ENCODE measurements around the gene ORC4.

The ORC4 gene

DNA sequence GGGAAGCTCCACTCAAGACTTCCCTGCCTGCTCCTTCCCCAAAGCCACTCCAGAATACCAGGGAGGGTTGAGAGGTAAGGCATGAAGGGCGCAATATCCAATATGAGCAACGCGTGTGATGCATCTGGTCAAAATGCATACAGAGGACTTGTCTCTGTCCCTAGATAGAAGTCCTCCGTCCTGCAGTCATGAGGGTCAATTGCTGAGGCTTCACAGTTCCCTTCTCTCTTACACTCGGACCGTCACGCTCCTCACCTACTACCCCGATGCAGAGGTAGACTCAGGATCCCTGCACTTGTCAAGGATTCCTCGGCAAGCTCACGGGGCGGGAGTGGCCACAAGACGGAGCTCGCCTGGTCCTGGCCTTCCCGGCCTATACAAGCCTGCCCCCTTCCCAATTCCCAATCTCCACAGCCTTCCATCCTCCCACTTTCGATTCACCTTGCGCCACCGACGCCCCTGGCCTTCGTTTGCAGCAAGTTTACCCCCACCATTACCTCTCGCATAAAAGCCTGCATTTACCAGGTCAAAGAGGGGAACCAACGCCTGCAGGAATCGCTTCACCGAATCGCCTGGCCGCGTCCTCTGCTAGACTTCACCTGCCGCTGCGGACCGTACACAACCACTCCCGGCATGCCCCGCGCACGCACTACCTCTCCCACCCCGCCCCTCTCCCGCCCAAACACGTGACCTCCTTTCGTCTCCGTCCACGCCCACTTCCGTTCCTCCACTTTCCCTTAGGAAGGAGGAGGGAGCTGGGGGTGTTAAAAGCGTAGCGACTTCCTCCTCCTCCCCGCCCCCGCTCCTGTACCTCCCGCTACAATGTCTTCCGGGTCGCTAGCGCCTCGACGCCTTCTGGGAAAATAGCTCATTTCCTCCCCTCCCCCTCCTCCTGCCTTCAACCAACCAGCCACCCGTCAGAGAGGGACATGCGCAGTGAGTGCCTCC lies at the start of gene ORC4:
Gene ORC4 (minus strand): TSS at position 627 of the 948 bp plus-strand sequence. CDS start 44,779 bp downstream, outside the sequence.
- DNase-seq (ENCODE audit: extremely low read depth, low read depth): peak; percentile 98
- peak within 1 kb of the TSS; percentile 78 for H3K4me3 ChIP-seq (replicated peaks; ENCODE audit: low read depth, low read length)
- TF ChIP-seq CTCF (IDR thresholded peaks at IDR 0.05; ENCODE audit: low read depth, low read length, missing control alignments): peak; percentile 58

DNA sequence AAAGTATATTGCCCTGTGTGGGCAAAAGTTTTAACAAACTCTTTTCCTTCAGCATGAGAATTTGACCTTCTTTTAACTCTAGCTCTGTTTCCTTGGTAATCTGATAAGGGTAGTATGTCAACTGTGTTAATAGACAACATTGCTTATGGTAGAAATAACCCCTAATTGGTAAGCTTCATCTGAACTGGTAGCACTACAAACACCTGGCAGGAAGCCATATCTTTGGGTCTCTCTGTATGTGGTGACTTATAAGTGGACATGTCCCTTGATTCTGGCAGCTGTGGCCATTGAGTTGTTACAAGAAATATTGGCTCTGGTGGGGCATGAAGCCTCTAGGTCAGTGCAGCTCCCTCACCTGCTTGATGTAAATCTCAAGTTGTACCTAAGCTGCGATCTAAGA lies 47.3 kb upstream of the ORC4 start:
- no peak for DNase-seq (ENCODE audit: extremely low read depth, low read depth)
- no peak for TF ChIP-seq CTCF (IDR thresholded peaks at IDR 0.05; ENCODE audit: low read depth, low read length, missing control alignments)

DNA sequence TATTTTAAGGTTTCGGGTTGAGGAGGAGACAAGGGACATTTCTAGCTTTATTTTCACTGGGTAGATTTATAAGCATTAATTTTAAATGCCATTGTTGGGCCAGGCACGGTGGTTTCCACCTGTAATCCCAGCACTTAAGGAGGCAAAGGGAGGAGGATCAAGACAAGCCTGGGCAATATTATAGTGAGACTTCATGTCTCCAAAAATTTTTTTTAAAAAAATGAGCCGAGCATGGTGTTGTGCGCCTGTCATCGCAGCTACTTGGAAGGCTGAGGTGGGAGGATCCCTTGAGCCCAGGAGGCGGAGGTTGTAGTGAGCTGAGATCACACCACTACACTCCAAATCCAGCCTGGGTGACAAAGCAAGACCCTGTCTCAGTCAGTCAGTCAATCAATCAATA lies 45.4 kb upstream of the ORC4 start:
- no peak for DNase-seq (ENCODE audit: extremely low read depth, low read depth)
- H3K4me3 ChIP-seq (replicated peaks; ENCODE audit: low read depth, low read length): no peak overlapping the region
- no peak for TF ChIP-seq CTCF (IDR thresholded peaks at IDR 0.05; ENCODE audit: low read depth, low read length, missing control alignments)

More for the DNA sequence above, 47.3 kb upstream of the ORC4 start:
- H3K4me3 ChIP-seq (replicated peaks; ENCODE audit: low read depth, low read length): no peak overlapping the region

DNA sequence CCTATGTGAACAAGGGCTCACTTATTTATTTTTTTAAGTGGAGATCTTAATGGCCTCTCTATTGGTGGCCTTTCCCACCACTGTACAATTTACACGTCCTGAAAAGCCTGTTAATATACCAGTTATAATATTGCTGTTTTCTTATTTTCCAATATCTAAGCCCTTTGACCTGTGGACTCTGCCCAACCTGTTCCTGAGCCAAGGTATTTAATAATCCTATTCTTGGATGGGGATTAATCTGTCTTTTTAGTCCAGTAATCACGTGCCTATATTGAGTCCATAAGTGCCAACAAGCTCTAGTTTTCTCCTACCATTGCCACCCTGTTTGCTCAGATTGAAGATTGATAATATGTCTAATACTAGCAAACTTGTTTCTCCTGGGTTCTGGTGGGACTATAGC lies 43.1 kb upstream of the ORC4 start:
- TF ChIP-seq CTCF (IDR thresholded peaks at IDR 0.05; ENCODE audit: low read depth, low read length, missing control alignments): no peak
- DNase-seq (ENCODE audit: extremely low read depth, low read depth): no peak
- H3K4me3 ChIP-seq (replicated peaks; ENCODE audit: low read depth, low read length): no peak overlapping the region

GRCh38 chr2:148058641-148059040 lies 38.1 kb upstream of the ORC4 start:
- TF ChIP-seq CTCF (IDR thresholded peaks at IDR 0.05; ENCODE audit: low read depth, low read length, missing control alignments): no peak
- no peak overlapping the region for H3K4me3 ChIP-seq (replicated peaks; ENCODE audit: low read depth, low read length)
- no peak for DNase-seq (ENCODE audit: extremely low read depth, low read depth)

GRCh38 chr2:148052687-148053086 lies 32.1 kb upstream of the ORC4 start:
- no peak for DNase-seq (ENCODE audit: extremely low read depth, low read depth)
- TF ChIP-seq CTCF (IDR thresholded peaks at IDR 0.05; ENCODE audit: low read depth, low read length, missing control alignments): no peak
- no peak overlapping the region for H3K4me3 ChIP-seq (replicated peaks; ENCODE audit: low read depth, low read length)

All from HFF-Myc (cell line).